ENCODE measurements around the gene TUBA1B.

DNA sequence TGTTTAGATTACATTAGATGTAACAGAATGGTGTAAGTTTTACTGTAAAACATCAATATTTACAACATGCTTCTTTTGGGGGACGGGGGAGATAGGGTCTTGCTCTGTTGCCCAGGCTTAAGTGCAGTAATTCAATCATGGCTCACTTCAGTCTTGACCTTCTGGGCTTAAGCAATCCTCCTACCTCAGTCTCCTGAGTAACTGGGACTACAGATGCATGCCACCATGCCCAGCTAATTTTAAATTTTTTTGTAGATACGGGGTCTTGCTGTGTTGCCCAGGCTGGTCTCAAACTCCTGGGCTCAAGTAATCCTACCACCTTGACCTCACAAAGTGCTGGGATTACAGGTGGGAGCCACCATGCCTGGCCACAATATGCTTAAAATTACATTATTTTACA, 33.9 kb upstream of the TUBA1B start:
- TF ChIP-seq, protein P1, sequence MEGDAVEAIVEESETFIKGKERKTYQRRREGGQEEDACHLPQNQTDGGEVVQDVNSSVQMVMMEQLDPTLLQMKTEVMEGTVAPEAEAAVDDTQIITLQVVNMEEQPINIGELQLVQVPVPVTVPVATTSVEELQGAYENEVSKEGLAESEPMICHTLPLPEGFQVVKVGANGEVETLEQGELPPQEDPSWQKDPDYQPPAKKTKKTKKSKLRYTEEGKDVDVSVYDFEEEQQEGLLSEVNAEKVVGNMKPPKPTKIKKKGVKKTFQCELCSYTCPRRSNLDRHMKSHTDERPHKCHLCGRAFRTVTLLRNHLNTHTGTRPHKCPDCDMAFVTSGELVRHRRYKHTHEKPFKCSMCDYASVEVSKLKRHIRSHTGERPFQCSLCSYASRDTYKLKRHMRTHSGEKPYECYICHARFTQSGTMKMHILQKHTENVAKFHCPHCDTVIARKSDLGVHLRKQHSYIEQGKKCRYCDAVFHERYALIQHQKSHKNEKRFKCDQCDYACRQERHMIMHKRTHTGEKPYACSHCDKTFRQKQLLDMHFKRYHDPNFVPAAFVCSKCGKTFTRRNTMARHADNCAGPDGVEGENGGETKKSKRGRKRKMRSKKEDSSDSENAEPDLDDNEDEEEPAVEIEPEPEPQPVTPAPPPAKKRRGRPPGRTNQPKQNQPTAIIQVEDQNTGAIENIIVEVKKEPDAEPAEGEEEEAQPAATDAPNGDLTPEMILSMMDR (IDR thresholded peaks at IDR 0.05): no peak
- TF ChIP-seq POLR2AphosphoS5 (IDR thresholded peaks at IDR 0.05): no peak

Data from breast epithelium (tissue), 3 donors.